HCT116 (cell line): ENCODE data around the gene LRRK1. TPM values are rescaled to one million over a fixed set of nuclear protein-coding genes. Genes with fewer than 3 reads are reported as not detected.

Experiments used
- ATAC-seq: fragments of 200-7000 bp; cut with Tn5 transposase; 2 replicates; pipeline ENCODE4 v1.9.1; 2020; ENCODE audit warnings: mild to moderate bottlenecking, moderate library complexity
- BruUV-seq: library from RNA; stranded (reverse); fragments of 400-500 nt; replicated peaks from 2 replicates; lab custom pipeline; 2021; lab: Mats Ljungman, UMichigan
- CTCF ChIA-PET: fragments of 300-600 bp; sonication (Branson Sonifier 250); formaldehyde crosslinking; loops from one replicate; lab custom pipeline; 2021; ENCODE audit warnings: antibody characterized with exemption; lab: Charles Lee
- POLR2A ChIA-PET: fragments of 300-600, 350-600 bp; sonication (Branson Sonifier 250); formaldehyde crosslinking; loops from one replicate; lab custom pipeline; 2021; ENCODE audit warnings: antibody characterized with exemption; lab: Charles Lee
- RAD21 ChIA-PET, 2 experiments: fragments of 300-600 bp; sonication (Branson Sonifier 250); formaldehyde crosslinking; loops; one replicate each; lab custom pipeline; 2023; ENCODE audit warnings: low total read pairs in 2 of 2; ENCODE audit not compliant: uncharacterized antibody in 2 of 2, unreplicated experiment in 2 of 2, low non-redundant PET in 1 of 2; lab: Charles Lee
- DNase-seq: peaks from one replicate; pipeline ENCODE4 v3.0.0-alpha.2; 2010; ENCODE audit warnings: low read depth, low spot score
- H2AFZ ChIP-seq: fragments of 200-600 bp; shearing (Covaris generic), sonication (generic); 2 replicates; pipeline ENCODE4 v1.6.1; 2017; ENCODE audit warnings: low read depth, mixed run types, mixed read lengths, antibody characterized with exemption, low read length; ENCODE audit not compliant: poor library complexity, severe bottlenecking
- H3K27ac ChIP-seq: 2 replicates; pipeline ENCODE4 v1.5.1; 2012; ENCODE audit warnings: low read depth, low read length
- H3K27me3 ChIP-seq: fragments of 200-600 bp; sonication (generic); 2 replicates; pipeline ENCODE4 v1.6.1; 2016; ENCODE audit warnings: mixed run types, low read length, mixed read lengths; ENCODE audit not compliant: insufficient read depth
- H3K36me3 ChIP-seq, 2 experiments: fragments of 200-500 bp in 1 of 2; fragments of 200-600 bp in 1 of 2; sonication (Bioruptor generic) in 1 of 2; sonication (generic) in 1 of 2; 2 replicates each; pipeline versions ENCODE4 v1.5.1 to v1.6.1; 2014 to 2016; ENCODE audit warnings: low read length in 2 of 2, inconsistent platforms in 1 of 2, mixed read lengths in 1 of 2, mixed run types in 1 of 2; ENCODE audit not compliant: insufficient read depth in 2 of 2, control insufficient read depth in 1 of 2
- H3K4me1 ChIP-seq, 2 experiments: fragments of 200-600 bp in 1 of 2; sonication (generic) in 1 of 2; 2 replicates each; pipeline versions ENCODE4 v1.5.1 to v1.6.1; 2012 to 2017; ENCODE audit warnings: low read length in 2 of 2, inconsistent platforms in 1 of 2, mild to moderate bottlenecking in 1 of 2, mixed read lengths in 1 of 2, mixed run types in 1 of 2, moderate library complexity in 1 of 2; ENCODE audit not compliant: insufficient read depth in 2 of 2, control insufficient read depth in 1 of 2
- H3K4me2 ChIP-seq: fragments of 200-600 bp; sonication (generic); 2 replicates; pipeline ENCODE4 v1.6.1; 2017; ENCODE audit warnings: mixed run types, low read length, mixed read lengths
- H3K4me3 ChIP-seq, 2 experiments: fragments of 200-600 bp in 1 of 2; sonication (generic) in 1 of 2; replicated peaks in 1 of 2; 2 replicates each; pipeline ENCODE4 v1.5.1; 2011 to 2016; ENCODE audit warnings: low read length in 2 of 2, control low read depth in 1 of 2, low read depth in 1 of 2, mild to moderate bottlenecking in 1 of 2, mixed read lengths in 1 of 2, mixed run types in 1 of 2
- H3K79me2 ChIP-seq: fragments of 200-600 bp; sonication (generic); 2 replicates; pipeline ENCODE4 v1.6.1; 2017; ENCODE audit warnings: mild to moderate bottlenecking, mixed run types, low read length, moderate library complexity, mixed read lengths; ENCODE audit not compliant: insufficient read depth
- H3K9ac ChIP-seq: fragments of 200-600 bp; sonication (generic); 2 replicates; pipeline ENCODE4 v1.6.1; 2016; ENCODE audit warnings: low read length, mixed read lengths
- H3K9me2 ChIP-seq: fragments of 200-600 bp; sonication (generic), shearing (Covaris generic); 2 replicates; pipeline ENCODE4 v1.6.1; 2017; ENCODE audit warnings: mixed run types, mild to moderate bottlenecking, moderate library complexity; ENCODE audit not compliant: insufficient read depth
- H3K9me3 ChIP-seq, 2 experiments: fragments of 200-500 bp in 1 of 2; fragments of 200-600 bp in 1 of 2; sonication (Bioruptor generic) in 1 of 2; sonication (generic) in 1 of 2; 2 replicates each; pipeline ENCODE4 v1.6.1; 2014 to 2017; ENCODE audit warnings: low read length in 2 of 2, mixed read lengths in 2 of 2, inconsistent platforms in 1 of 2, low read depth in 1 of 2, mild to moderate bottlenecking in 1 of 2, mixed run types in 1 of 2, moderate library complexity in 1 of 2; ENCODE audit not compliant: control insufficient read depth in 1 of 2, insufficient read depth in 1 of 2
- H4K20me1 ChIP-seq: fragments of 200-600 bp; sonication (generic), shearing (Covaris generic); 2 replicates; pipeline ENCODE4 v1.6.1; 2017; ENCODE audit warnings: mixed run types, mild to moderate bottlenecking, moderate library complexity; ENCODE audit not compliant: insufficient read depth
- EZH2 ChIP-seq: fragments of 200-600 bp; sonication (generic); IDR thresholded peaks from 2 replicates; pipeline ENCODE4 v1.6.1; 2017; ENCODE audit warnings: antibody characterized with exemption, mixed run types
- JUND ChIP-seq: IDR thresholded peaks from 2 replicates; pipeline ENCODE4 v1.6.1; 2012
- REST ChIP-seq: IDR thresholded peaks from 2 replicates; pipeline ENCODE4 v1.6.1; 2012; ENCODE audit warnings: low read depth
- SIN3A ChIP-seq: IDR thresholded peaks from 2 replicates; pipeline ENCODE4 v1.6.1; 2012; ENCODE audit warnings: low read depth
- ZBTB33 ChIP-seq: IDR thresholded peaks from 2 replicates; pipeline ENCODE4 v1.6.1; 2011; ENCODE audit warnings: mild to moderate bottlenecking, low read length, moderate library complexity; ENCODE audit not compliant: insufficient replicate concordance; ENCODE audit errors: extremely low read depth
- ZFX ChIP-seq: fragments of 450-650 bp; IDR thresholded peaks from 2 replicates; pipeline ENCODE4 v1.6.1; 2017
- intact Hi-C: fragments of 100-400 bp; cut with micrococcal nuclease; formaldehyde crosslinking; loops from 2 replicates; pipeline ENCODE4 v1.10.0; 2022
- total RNA-seq: library from RNA; stranded (reverse); gene quantifications from one replicate; pipeline ENCODE4 v1.2.1, GENCODE V29; 2021; ENCODE audit not compliant: unreplicated experiment

LRRK1 gene
- total RNA-seq, 1 experiment from 2014 or later = 21.6 TPM

GRCh38 chr15:101009176-101009575 is 90.0 kb downstream of the LRRK1 start:
- ATAC-seq (no peak), DNase-seq (no peak)
- Histone ChIP-seq H3K4me2 (no peak overlapping the region), H2AFZ (no peak overlapping the region), H3K79me2 (no peaks in the 10 kb centered on the region), H3K9ac (no peak overlapping the region), H4K20me1 (no peaks in the 10 kb centered on the region), H3K27ac (no peak overlapping the region), H3K4me3 (no peak overlapping the region), H3K36me3 (no peaks in the 10 kb centered on the region), H3K9me2 (no peaks in the 10 kb centered on the region), H3K27me3 (no peaks in the 10 kb centered on the region), H3K9me3 (no peaks in the 10 kb centered on the region), H3K4me1 (peaks cover 11 to 25% of the 10 kb centered on the region in 2 experiments; a peak in 3 of 4 replicates)
- ChIA-PET RAD21 (no interaction called here), CTCF (interaction anchor here (1.1 to 3.5 kb wide), 6 partner anchors 26 to 658 kb away, joined by 4 to 112 read pairs (median 18); partner anchors contain the start of genes ALDH1A3 and LRRK1), POLR2A (no interaction called here)
- TF ChIP-seq REST = no peak
- TF ChIP-seq ZFX = no peak
- TF ChIP-seq JUND = no peak
- no peak for TF ChIP-seq EZH2
- TF ChIP-seq SIN3A = no peak
- no peak for TF ChIP-seq ZBTB33
- intact Hi-C loops = loop anchor here (2.0 to 10.0 kb wide), 3 partner anchors 130 to 336 kb away; partner anchors contain the start of gene ALDH1A3
- BruUV-seq = no TSS peak
